Measurements from ENCODE around the gene GPC4. TPM values are rescaled to one million over a fixed set of nuclear protein-coding genes. Genes with fewer than 3 reads are reported as not detected.

Gene GPC4
- total and polyA plus RNA-seq, 10 of the 15 experiments (the other 5 are each of a cell fraction or from before 2014, with no cell fraction given) = 0.04 to 5.8 (median 0.13) TPM

- ATAC-seq (no peak), FAIRE-seq (no peak), DNase-seq (ENCODE audit: low read depth, low spot score) (no peak)
- Histone ChIP-seq H3K4me3 (no peak overlapping the region), H3K36me3 (ENCODE audit: control insufficient read depth in 2 of 2, insufficient read depth in 2 of 2, low read length in 1 of 2) (no peaks in the 10 kb centered on the region), H3K4me2 (ENCODE audit: control insufficient read depth, insufficient read depth) (no peak overlapping the region), H3K27ac (ENCODE audit: control insufficient read depth, insufficient read depth) (no peak overlapping the region), H4K20me1 (ENCODE audit: control insufficient read depth, insufficient read depth) (no peaks in the 10 kb centered on the region), H3K9me3 (replicated peaks; ENCODE audit: control insufficient read depth, insufficient read depth, low read length) (no peaks in the 10 kb centered on the region), H3K9ac (ENCODE audit: control insufficient read depth, insufficient read depth, low read length) (no peak overlapping the region), H3K27me3 (replicated peaks in 1 of 2; ENCODE audit: control insufficient read depth in 2 of 2, insufficient read depth in 2 of 2, low read length in 1 of 2) (no peaks in the 10 kb centered on the region), H3K79me2 (ENCODE audit: control insufficient read depth, insufficient read depth, low read length) (no peaks in the 10 kb centered on the region), H2AFZ (ENCODE audit: control insufficient read depth, low read depth, low read length) (no peak overlapping the region), H3K4me1 (ENCODE audit: control insufficient read depth, insufficient read depth, low read length) (no peaks in the 10 kb centered on the region)
- in situ Hi-C loops (cut with MboI) (no loop called here), intact Hi-C loops (cut with micrococcal nuclease; ENCODE audit: unreplicated experiment) (no loop called here)
- no TSS peak for BruUV-seq (replicated peaks)
- ChIA-PET RAD21 (ENCODE audit: unreplicated experiment) (interaction anchor here (1.1 to 2.0 kb wide), 7 partner anchors 11 to 1537 kb away, joined by 3 to 8 read pairs (median 5); no protein-coding TSS in a partner anchor), CTCF (interaction anchor here (0.6 to 2.1 kb wide), 6 partner anchors 12 to 229 kb away, joined by 3 to 6 read pairs (median 3); no protein-coding TSS in a partner anchor), POLR2A (interaction anchor here (0.6 to 2.0 kb wide), 6 partner anchors 12 to 50 kb away, joined by 3 to 7 read pairs (median 4); partner anchors contain the start of gene GPC4), SMC1A (ENCODE audit: uncharacterized antibody, unreplicated experiment) (interaction anchor here (0.6 to 4.1 kb wide), 14 partner anchors 9 to 1000 kb away, joined by 3 to 24 read pairs (median 4); no protein-coding TSS in a partner anchor)
- WGBS (ENCODE audit: insufficient coverage, insufficient replicate concordance, low lambda C conversion rate, missing lambda C conversion rate) = 32% methylated on average over 1 of the region's 1 CpG
- TF ChIP-seq PBX3 (IDR thresholded peaks at IDR 0.05; ENCODE audit: insufficient replicate concordance, low read depth, low read length) (no peak), RCOR1 (conservative IDR thresholded peaks at IDR 0.05; ENCODE audit: low read depth, low read length) (no peak), IKZF1 (conservative IDR thresholded peaks at IDR 0.05) (no peak)
These were observed 50.4 kb downstream of the GPC4 start for GRCh38 chrX:133364865-133365264.

- Histone ChIP-seq H3K4me1 (ENCODE audit: control insufficient read depth, insufficient read depth, low read length) (no peaks in the 10 kb centered on the region), H3K4me3 (no peak overlapping the region), H2AFZ (ENCODE audit: control insufficient read depth, low read depth, low read length) (no peak overlapping the region), H3K27ac (ENCODE audit: control insufficient read depth, insufficient read depth) (no peak overlapping the region), H3K4me2 (ENCODE audit: control insufficient read depth, insufficient read depth) (no peak overlapping the region), H4K20me1 (ENCODE audit: control insufficient read depth, insufficient read depth) (no peaks in the 10 kb centered on the region), H3K36me3 (ENCODE audit: control insufficient read depth in 2 of 2, insufficient read depth in 2 of 2, low read length in 1 of 2) (no peaks in the 10 kb centered on the region), H3K9me3 (replicated peaks; ENCODE audit: control insufficient read depth, insufficient read depth, low read length) (no peaks in the 10 kb centered on the region), H3K79me2 (ENCODE audit: control insufficient read depth, insufficient read depth, low read length) (no peaks in the 10 kb centered on the region), H3K9ac (ENCODE audit: control insufficient read depth, insufficient read depth, low read length) (no peak overlapping the region), H3K27me3 (replicated peaks in 1 of 2; ENCODE audit: control insufficient read depth in 2 of 2, insufficient read depth in 2 of 2, low read length in 1 of 2) (no peaks in the 10 kb centered on the region)
- no TSS peak for BruUV-seq (replicated peaks)
- ChIA-PET SMC1A (ENCODE audit: uncharacterized antibody, unreplicated experiment) (interaction anchor here (0.8 to 4.1 kb wide), 13 partner anchors 9 to 49 kb away, joined by 3 to 24 read pairs (median 4); no protein-coding TSS in a partner anchor), CTCF (interaction anchor here (0.6 to 2.1 kb wide), 6 partner anchors 12 to 229 kb away, joined by 3 to 6 read pairs (median 3); no protein-coding TSS in a partner anchor), POLR2A (interaction anchor here (1.0 to 2.0 kb wide), 4 partner anchors 12 to 51 kb away, joined by 3 to 7 read pairs (median 4); partner anchors contain the start of gene GPC4), RAD21 (ENCODE audit: unreplicated experiment) (interaction anchor here (1.2 to 2.0 kb wide), 5 partner anchors 11 to 1537 kb away, joined by 3 to 8 read pairs (median 5); no protein-coding TSS in a partner anchor)
- FAIRE-seq (no peak), ATAC-seq (no peak), DNase-seq (ENCODE audit: low read depth, low spot score) (no peak)
- intact Hi-C loops (cut with micrococcal nuclease; ENCODE audit: unreplicated experiment) = no loop called here
- 79% methylated on average over 1 of the region's 1 CpG for WGBS (ENCODE audit: insufficient coverage, insufficient replicate concordance, low lambda C conversion rate, missing lambda C conversion rate)
- in situ Hi-C loops (cut with MboI) = no loop called here
- TF ChIP-seq KAT2A (conservative IDR thresholded peaks at IDR 0.05; ENCODE audit: control insufficient read depth, low read depth, low read length) (no peak), ZNF592 (IDR thresholded peaks at IDR 0.05) (no peak), FOXK2 (IDR thresholded peaks at IDR 0.05) (no peak), ZBTB4 (CRISPR knock-in tag; IDR thresholded peaks at IDR 0.05) (no peak)
These were observed 51.1 kb downstream of the GPC4 start for GRCh38 chrX:133364196-133364595.
